HUES48 (cell line): ENCODE data around the gene AATK.

ENCODE experiments used
- H3K27ac ChIP-seq: one replicate; pipeline ENCODE4 v1.7.0; 2013; ENCODE audit warnings: low read depth, low read length, inconsistent platforms
- H3K27me3 ChIP-seq: 2 replicates; pipeline ENCODE4 v1.6.1; 2013; ENCODE audit warnings: mild to moderate bottlenecking, low read length; ENCODE audit not compliant: control insufficient read depth, insufficient read depth
- H3K36me3 ChIP-seq: 2 replicates; pipeline ENCODE4 v1.6.1; 2013; ENCODE audit warnings: low read length; ENCODE audit not compliant: control insufficient read depth, insufficient read depth
- H3K4me1 ChIP-seq: 2 replicates; pipeline ENCODE4 v1.6.1; 2013; ENCODE audit warnings: mild to moderate bottlenecking, low read length; ENCODE audit not compliant: control insufficient read depth, insufficient read depth
- H3K4me3 ChIP-seq: 2 replicates; pipeline ENCODE4 v1.5.1; 2013; ENCODE audit warnings: mild to moderate bottlenecking, low read depth, low read length
- H3K9ac ChIP-seq: 2 replicates; pipeline ENCODE4 v1.6.1; 2013; ENCODE audit warnings: mild to moderate bottlenecking, low read depth, low read length, moderate library complexity
- H3K9me3 ChIP-seq: 2 replicates; pipeline ENCODE4 v1.6.1; 2013; ENCODE audit warnings: low read length; ENCODE audit not compliant: control insufficient read depth, insufficient read depth

Gene AATK

DNA sequence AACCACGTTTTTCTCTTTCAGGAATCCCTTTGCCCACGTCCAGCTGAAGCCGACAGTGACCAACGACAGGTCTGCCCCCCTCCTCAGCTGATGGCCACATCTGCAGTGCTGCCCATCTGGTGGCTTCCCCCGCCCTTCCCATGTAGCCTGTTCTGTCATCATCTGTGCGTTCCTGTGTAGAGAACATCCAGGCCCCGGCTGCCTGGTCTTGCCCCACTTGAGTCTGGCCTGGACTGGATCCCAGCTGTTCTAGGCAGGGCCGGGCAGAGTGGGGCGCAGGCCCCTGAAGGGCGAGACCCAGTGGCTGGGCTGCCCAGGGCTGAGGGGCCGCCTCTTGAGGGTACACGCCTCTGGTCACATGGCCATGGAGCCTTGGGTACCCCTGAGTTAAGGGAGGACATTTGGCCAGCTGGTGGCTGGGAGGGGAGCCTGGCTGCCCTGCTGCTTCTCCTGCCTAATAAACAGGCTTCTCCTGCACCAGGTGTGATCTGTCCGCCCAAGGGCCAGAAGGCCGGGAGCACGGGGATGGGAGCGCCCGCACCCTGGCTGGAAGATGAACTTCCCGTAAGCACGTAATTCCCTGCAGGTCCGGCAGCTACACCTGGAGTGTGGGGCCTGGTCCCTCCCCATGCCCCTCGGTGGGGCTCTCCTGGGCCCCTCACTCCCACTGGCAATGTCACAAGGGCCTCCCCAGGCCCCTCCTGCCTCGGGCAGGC is 50.1 kb downstream of the AATK start:
- no peak overlapping the region for H3K4me3 ChIP-seq
- no peaks in the 10 kb centered on the region for H3K9me3 ChIP-seq
- no peak overlapping the region for H3K9ac ChIP-seq
- no peak overlapping the region for H3K27ac ChIP-seq
- H3K4me1 ChIP-seq: no peaks in the 10 kb centered on the region
- H3K36me3 ChIP-seq: no peaks in the 10 kb centered on the region
- H3K27me3 ChIP-seq: no peaks in the 10 kb centered on the region

DNA sequence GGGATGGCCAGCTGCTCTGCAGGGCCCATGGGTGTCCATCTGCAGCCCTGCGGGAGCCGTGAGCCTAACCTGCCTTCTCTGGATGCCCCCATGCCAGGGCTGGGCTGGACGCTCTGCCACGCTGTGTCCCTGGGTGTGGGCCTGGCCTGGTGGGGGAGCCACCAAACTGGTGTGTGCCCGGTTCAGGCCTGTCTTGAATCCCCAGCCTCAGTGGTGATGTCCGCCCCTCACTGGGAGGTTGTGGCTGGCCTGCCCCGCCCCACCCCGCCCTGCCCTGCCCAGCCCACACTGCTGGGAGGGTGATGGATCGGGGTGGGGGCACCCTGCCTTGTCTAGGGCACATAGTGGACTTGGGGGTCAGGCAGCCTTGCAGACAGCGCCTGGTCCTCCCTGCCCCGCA is 50.8 kb downstream of the AATK start:
- H3K27ac ChIP-seq: no peak overlapping the region
- no peaks in the 10 kb centered on the region for H3K36me3 ChIP-seq
- H3K27me3 ChIP-seq: no peaks in the 10 kb centered on the region
- H3K9me3 ChIP-seq: no peaks in the 10 kb centered on the region
- no peak overlapping the region for H3K9ac ChIP-seq
- no peak overlapping the region for H3K4me3 ChIP-seq
- no peaks in the 10 kb centered on the region for H3K4me1 ChIP-seq

DNA sequence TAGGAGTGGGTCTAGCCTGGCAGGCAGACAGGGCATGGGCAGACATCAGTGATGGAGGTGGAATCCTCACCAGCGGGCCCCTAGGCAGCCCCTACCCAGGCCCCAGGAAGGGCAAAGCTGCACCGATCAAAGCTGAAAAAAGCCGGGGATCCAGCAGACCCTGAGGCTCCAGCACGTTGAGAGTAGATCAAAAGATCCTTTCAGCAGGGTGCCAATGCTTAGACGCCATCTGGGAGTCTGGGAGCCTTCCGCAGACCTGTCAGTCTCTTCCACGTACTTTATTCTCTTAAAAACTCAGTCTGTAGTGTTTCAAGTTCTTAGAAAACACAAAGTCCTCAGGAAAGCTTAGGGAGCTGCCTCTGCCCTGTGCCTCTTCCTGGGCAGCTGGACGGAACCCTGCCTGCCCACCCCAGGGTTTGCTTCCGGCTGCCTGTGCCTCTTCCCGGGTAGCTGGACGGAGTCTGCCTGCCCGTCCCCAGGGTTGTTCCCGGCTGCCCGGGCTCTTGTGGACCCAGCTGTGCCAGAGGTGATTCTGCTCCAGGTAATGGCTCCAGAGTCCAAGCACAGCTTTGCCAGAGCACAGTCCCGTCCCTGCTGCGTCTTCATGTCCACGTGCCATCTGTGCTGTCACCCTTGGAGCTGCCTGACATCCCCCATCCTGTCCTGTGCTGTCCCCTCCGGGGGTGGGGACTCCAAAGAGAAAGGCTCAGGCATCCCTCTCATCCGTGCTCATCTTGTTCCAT is 51.5 kb downstream of the AATK start:
- Histone ChIP-seq H3K27ac (peak overlapping the region; percentile 20), H3K36me3 (no peaks in the 10 kb centered on the region), H3K4me3 (no peak overlapping the region), H3K9me3 (no peaks in the 10 kb centered on the region), H3K27me3 (no peaks in the 10 kb centered on the region), H3K4me1 (no peaks in the 10 kb centered on the region), H3K9ac (no peak overlapping the region)

DNA sequence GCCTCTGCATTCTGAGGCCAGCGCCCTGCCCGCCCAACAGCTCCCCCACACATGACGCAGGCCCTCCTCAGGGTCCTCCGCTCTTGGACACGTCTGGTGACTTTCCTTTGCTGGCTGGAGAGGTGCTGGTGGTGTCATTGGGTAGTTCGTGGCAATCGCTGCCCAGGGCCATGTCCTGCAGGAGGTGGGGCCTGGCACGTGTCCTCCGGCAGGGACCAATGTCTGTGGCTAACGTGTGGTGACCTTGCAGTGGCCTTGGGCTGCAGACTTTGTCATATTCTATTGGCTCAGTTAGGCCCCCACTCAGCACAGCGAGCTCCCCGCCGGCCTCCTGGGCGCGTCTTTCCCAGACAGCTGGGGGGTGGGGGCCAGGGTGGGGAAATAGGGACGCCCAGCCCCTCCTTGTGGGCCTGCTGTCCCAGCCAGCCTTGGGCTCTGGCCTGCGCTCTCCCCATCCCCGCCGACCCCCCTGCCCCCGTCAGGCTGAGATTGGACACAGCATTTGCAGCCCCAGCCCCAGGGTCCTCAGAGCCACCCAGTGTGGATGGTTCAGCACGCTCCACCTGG is 52.8 kb downstream of the AATK start:
- H3K27me3 ChIP-seq: no peaks in the 10 kb centered on the region
- no peak overlapping the region for H3K27ac ChIP-seq
- H3K36me3 ChIP-seq: no peaks in the 10 kb centered on the region
- no peak overlapping the region for H3K4me3 ChIP-seq
- no peaks in the 10 kb centered on the region for H3K9me3 ChIP-seq
- H3K9ac ChIP-seq: no peak overlapping the region
- H3K4me1 ChIP-seq: no peaks in the 10 kb centered on the region

DNA sequence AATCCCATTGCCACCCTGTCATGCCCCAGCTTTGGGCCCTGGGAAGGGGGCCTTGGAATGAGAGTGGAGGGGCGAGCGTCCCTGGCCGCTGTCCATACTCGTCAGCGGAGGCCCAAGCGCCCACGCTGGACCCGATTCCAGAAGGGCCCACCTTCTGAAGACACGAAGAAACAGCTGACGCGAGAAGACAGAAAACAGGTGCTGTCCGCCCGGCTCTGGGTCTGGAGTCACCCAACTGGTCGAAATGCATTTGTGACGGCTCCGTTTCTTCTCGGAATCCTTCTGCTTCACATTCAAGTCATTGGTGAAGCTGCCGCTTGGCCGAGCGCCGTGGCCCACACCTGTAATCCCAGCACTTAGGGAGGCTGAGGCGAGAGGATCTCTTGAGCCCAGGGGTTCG is 53.6 kb downstream of the AATK start:
- H3K4me3 ChIP-seq: no peak overlapping the region
- H3K36me3 ChIP-seq: no peaks in the 10 kb centered on the region

DNA sequence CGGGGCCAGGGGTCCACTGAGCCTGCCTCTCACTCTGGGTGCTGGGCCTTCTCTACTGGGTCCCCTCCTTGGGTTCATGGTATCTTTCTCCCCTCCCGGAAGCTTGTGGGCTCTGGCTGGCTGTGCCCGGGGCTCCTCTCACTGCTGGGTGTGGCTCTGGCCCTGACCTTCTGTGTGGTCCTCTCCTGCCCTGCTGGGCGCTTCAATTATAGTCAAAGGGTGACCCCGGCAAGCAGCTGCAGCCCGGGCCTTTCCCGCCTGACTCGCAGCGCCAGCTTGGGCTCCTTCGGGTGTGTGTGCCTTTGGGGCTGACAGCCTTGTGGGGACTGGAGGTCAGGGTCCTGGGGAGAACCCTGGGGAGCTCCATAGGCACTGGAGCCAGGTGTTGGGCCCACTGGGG is 55.0 kb downstream of the AATK start:
- H3K9me3 ChIP-seq: no peaks in the 10 kb centered on the region
- H3K4me1 ChIP-seq: no peaks in the 10 kb centered on the region
- no peaks in the 10 kb centered on the region for H3K36me3 ChIP-seq
- no peak overlapping the region for H3K9ac ChIP-seq
- H3K27ac ChIP-seq: no peak overlapping the region
- H3K4me3 ChIP-seq: no peak overlapping the region
- H3K27me3 ChIP-seq: no peaks in the 10 kb centered on the region

More for the DNA sequence above, 53.6 kb downstream of the AATK start:
- H3K9ac ChIP-seq: no peak overlapping the region
- no peaks in the 10 kb centered on the region for H3K4me1 ChIP-seq
- no peaks in the 10 kb centered on the region for H3K9me3 ChIP-seq
- H3K27ac ChIP-seq: no peak overlapping the region
- no peaks in the 10 kb centered on the region for H3K27me3 ChIP-seq

DNA sequence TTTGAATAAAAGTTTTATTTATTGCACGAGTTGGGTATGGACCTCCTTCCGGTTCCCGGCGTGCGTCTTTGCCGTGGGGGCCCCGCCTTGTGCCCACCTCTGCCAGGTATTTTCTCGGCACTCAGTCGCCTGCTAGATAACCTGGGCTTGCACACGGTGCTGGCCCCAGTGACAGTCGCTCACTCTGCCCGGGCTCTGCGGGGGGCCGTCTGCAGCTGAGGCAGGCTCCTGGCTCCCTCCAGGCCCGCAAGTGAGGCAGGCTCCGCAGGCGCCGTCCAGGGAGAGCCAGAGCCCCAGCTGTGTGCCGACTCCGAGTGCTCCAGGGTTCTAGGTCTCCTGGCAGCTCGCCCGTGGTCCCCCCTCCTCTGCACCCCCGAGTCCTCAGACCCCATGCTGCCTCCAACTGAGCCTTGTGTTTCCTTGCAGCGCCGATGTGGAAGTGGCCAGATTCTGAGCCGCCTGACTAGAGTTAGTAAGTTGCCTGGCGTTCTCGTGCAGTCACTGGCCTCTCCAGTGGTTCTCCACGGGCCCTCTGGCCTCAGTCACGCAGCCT is 55.5 kb downstream of the AATK start:
- Histone ChIP-seq H3K9me3 (no peaks in the 10 kb centered on the region), H3K27ac (no peak overlapping the region), H3K4me1 (no peaks in the 10 kb centered on the region), H3K27me3 (no peaks in the 10 kb centered on the region), H3K9ac (no peak overlapping the region), H3K36me3 (no peaks in the 10 kb centered on the region), H3K4me3 (no peak overlapping the region)

DNA sequence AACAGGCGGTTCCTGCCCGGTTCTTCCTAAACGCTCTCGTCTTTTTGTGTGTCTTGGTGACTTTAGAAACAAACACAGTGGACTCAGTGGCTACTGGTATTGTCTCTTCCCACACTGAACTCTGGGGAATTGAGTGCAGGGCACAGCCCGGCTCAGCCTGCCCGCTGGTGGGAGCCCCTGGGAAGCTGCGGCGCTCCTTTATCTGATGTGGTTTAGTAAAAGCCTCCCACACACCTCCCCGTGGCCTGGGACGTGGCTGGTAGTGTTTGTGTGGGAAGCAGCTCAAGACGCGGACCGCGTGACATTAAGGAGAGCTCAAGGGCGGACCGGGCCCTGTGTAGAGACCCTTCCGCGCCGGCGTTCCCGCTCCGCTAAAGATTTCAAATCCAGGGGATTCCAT is 56.1 kb downstream of the AATK start:
- Histone ChIP-seq H3K4me3 (no peak overlapping the region), H3K27me3 (no peaks in the 10 kb centered on the region), H3K9ac (no peak overlapping the region), H3K27ac (no peak overlapping the region), H3K9me3 (no peaks in the 10 kb centered on the region), H3K4me1 (no peaks in the 10 kb centered on the region), H3K36me3 (no peaks in the 10 kb centered on the region)

DNA sequence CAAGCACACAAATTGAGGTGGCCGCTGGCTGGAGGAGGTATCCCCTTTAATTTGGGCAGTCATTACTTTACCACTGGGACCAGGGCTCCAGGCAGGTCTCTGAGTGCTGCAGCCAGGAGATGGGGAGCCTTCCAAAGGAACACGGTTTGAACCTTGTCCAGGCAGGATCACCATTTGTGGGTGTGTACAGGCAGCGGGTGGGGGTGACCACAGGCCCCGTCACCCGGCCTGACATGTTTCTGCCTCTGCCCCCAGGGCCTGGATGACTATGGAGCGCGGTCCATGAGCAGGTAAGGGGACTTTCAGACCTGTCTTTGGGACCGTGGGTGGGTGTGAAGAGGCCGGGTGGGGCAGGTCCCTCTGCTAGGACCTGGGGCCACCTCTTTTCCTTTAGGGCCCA is 57.8 kb downstream of the AATK start:
- Histone ChIP-seq H3K4me1 (no peaks in the 10 kb centered on the region), H3K27me3 (no peaks in the 10 kb centered on the region), H3K9ac (no peak overlapping the region), H3K4me3 (no peak overlapping the region), H3K36me3 (0 out of 2 replicates have a peak, but pooled peaks cover 3% of the 10 kb centered on the region), H3K27ac (no peak overlapping the region), H3K9me3 (no peaks in the 10 kb centered on the region)

DNA sequence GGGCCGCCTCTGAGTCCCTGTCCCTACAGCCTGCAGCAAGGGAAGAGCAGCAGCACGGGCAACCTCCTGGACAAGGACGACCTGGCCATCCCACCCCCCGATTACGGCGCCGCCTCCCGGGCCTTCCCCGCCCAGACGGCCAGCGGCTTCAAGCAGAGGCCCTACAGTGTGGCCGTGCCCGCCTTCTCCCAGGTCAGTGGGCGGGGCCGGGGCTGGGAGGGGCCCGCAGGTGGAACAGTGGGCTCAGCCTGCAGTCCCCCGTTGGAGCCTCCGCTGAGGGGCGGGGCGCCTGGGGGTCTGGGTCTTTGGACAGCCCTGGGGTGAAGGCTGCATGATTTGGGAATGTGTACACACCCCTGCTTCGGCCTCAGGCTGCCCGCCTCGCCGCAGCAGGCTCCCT is 59.3 kb downstream of the AATK start:
- Histone ChIP-seq H3K4me3 (no peak overlapping the region), H3K4me1 (no peaks in the 10 kb centered on the region), H3K27ac (no peak overlapping the region), H3K36me3 (0 out of 2 replicates have a peak, but pooled peaks cover 3% of the 10 kb centered on the region), H3K27me3 (no peaks in the 10 kb centered on the region), H3K9ac (no peak overlapping the region), H3K9me3 (no peaks in the 10 kb centered on the region)

DNA sequence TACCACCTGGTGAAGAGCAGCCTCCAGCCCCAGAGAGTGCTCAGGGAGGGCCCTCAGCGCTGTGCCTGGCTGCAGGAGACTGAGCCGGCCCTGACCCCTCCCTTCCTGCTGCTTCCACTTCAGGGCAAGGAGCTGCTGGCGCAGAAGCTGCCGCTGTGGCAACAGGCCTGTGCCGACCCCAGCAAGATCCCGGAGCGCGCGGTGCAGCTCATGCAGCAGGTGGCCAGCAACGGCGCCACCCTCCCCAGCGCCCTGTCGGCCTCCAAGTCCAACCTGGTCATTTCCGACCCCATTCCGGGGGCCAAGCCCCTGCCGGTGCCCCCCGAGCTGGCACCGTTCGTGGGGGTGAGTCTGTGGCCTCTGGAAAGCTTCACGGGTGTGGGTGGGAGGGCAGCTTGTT is 62.6 kb downstream of the AATK start:
- Histone ChIP-seq H3K9ac (no peak overlapping the region), H3K27me3 (no peaks in the 10 kb centered on the region), H3K9me3 (no peaks in the 10 kb centered on the region), H3K36me3 (0 out of 2 replicates have a peak, but pooled peaks cover 3% of the 10 kb centered on the region), H3K4me1 (no peaks in the 10 kb centered on the region), H3K4me3 (no peak overlapping the region), H3K27ac (no peak overlapping the region)
